Loucy (cell line): ENCODE results near the gene AHNAK.

Source experiments
- H2AFZ ChIP-seq: fragments of 200-600 bp; sonication (generic); 2 replicates; pipeline ENCODE4 v1.6.0; 2016; ENCODE audit warnings: antibody characterized with exemption, mild to moderate bottlenecking, low read length, moderate library complexity
- H3F3A ChIP-seq: fragments of 200-600 bp; 2 replicates; pipeline ENCODE4 v1.6.0; 2016; ENCODE audit warnings: antibody characterized with exemption, low read depth, mild to moderate bottlenecking
- H3K27me3 ChIP-seq: fragments of 200-600 bp; sonication (generic); 2 replicates; pipeline ENCODE4 v1.6.1; 2014; ENCODE audit warnings: low read length, mild to moderate bottlenecking; ENCODE audit not compliant: insufficient read depth, poor library complexity, severe bottlenecking
- H3K36me3 ChIP-seq: fragments of 200-600 bp; sonication (generic); 2 replicates; pipeline ENCODE4 v1.6.1; 2016; ENCODE audit warnings: low read length; ENCODE audit not compliant: insufficient read depth
- H3K4me1 ChIP-seq: fragments of 200-600 bp; sonication (generic); 2 replicates; pipeline ENCODE4 v1.5.1; 2014; ENCODE audit warnings: low read length, mild to moderate bottlenecking; ENCODE audit not compliant: insufficient read depth, poor library complexity, severe bottlenecking
- H3K4me2 ChIP-seq: fragments of 200-600 bp; sonication (generic); 2 replicates; pipeline ENCODE4 v1.6.0; 2014; ENCODE audit warnings: antibody characterized with exemption, low read length, low read depth, mild to moderate bottlenecking; ENCODE audit not compliant: poor library complexity, severe bottlenecking
- H3K4me3 ChIP-seq: fragments of 200-600 bp; sonication (generic); 2 replicates; pipeline ENCODE4 v1.5.1; 2014; ENCODE audit warnings: low read length, mild to moderate bottlenecking, mixed read lengths; ENCODE audit not compliant: poor library complexity, severe bottlenecking
- H3K79me2 ChIP-seq: fragments of 200-600 bp; sonication (generic); 2 replicates; pipeline ENCODE4 v1.6.1; 2014; ENCODE audit warnings: low read length; ENCODE audit not compliant: insufficient read depth
- H3K9ac ChIP-seq: fragments of 200-600 bp; sonication (generic); 2 replicates; pipeline ENCODE4 v1.6.0; 2014; ENCODE audit warnings: mild to moderate bottlenecking, low read depth, low read length, moderate library complexity; ENCODE audit not compliant: poor library complexity, severe bottlenecking
- H3K9me2 ChIP-seq: fragments of 200-600 bp; sonication (generic); replicated peaks from 2 replicates; pipeline ENCODE4 v1.6.1; 2016; ENCODE audit warnings: low read depth, low read length, mixed read lengths
- H3K9me3 ChIP-seq: fragments of 200-600 bp; sonication (generic); 2 replicates; pipeline ENCODE4 v1.6.1; 2014; ENCODE audit warnings: mild to moderate bottlenecking, antibody characterized with exemption, low read length, low read depth; ENCODE audit not compliant: insufficient read depth
- H4K20me1 ChIP-seq: fragments of 200-600 bp; sonication (generic); 2 replicates; pipeline ENCODE4 v1.6.0; 2014; ENCODE audit warnings: antibody characterized with exemption, low read length, mild to moderate bottlenecking; ENCODE audit not compliant: insufficient read depth, poor library complexity, severe bottlenecking
- CTCF ChIP-seq: fragments of 200-600 bp; sonication (generic); conservative IDR thresholded peaks from 2 replicates; pipeline ENCODE4 v1.5.1; 2014; ENCODE audit warnings: mild to moderate bottlenecking, antibody characterized with exemption, low read length
- EZH2phosphoT487 ChIP-seq: fragments of 200-600 bp; IDR thresholded peaks from 2 replicates; pipeline ENCODE4 v1.6.1; 2018; ENCODE audit warnings: antibody characterized with exemption, mild to moderate bottlenecking, moderate library complexity, borderline replicate concordance

Gene AHNAK

GRCh38 chr11:62468577-62468976 lies 78.0 kb downstream of the AHNAK start:
- Histone ChIP-seq H3K4me3 (no peak overlapping the region), H4K20me1 (no peaks in the 10 kb centered on the region)

GRCh38 chr11:62466444-62466843 lies 80.2 kb downstream of the AHNAK start:
- TF ChIP-seq EZH2phosphoT487 (no peak), CTCF (no peak)

More at GRCh38 chr11:62468577-62468976, 78.0 kb downstream of the AHNAK start:
- TF ChIP-seq CTCF (no peak), EZH2phosphoT487 (no peak)
- H2AFZ ChIP-seq, result no peak overlapping the region
- no peaks in the 10 kb centered on the region for H3K9me2 ChIP-seq
- H3K9me3 ChIP-seq, result no peaks in the 10 kb centered on the region
- no peaks in the 10 kb centered on the region for H3F3A ChIP-seq
- H3K36me3 ChIP-seq, result no peaks in the 10 kb centered on the region
- no peaks in the 10 kb centered on the region for H3K27me3 ChIP-seq
- H3K4me2 ChIP-seq, result no peak overlapping the region
- no peaks in the 10 kb centered on the region for H3K79me2 ChIP-seq
- no peak overlapping the region for H3K9ac ChIP-seq
- H3K4me1 ChIP-seq, result peaks cover 4% of the 10 kb centered on the region

DNA sequence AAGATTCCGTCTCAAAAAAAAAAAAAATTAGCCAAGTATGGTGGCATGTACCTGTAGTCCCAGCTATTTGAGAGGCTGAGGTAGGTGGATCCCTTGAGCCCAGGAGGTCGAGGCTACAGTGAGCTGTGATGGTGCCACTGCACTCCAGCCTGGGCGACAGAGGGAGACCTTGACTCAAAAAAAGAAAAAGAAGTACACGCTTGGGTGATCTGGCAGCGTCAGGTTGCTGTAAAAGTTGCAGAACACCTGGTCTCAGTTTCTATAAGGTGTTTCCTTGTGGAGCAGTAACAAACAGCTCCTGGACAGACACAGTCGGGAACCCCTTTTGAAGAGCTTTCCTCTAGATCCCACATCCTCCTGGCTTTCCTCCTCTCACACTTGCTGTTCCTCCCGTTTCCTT lies 82.0 kb downstream of the AHNAK start:
- TF ChIP-seq CTCF, result no peak
- TF ChIP-seq EZH2phosphoT487, result no peak
- Histone ChIP-seq H4K20me1 (no peaks in the 10 kb centered on the region), H3K36me3 (no peaks in the 10 kb centered on the region), H3K79me2 (no peaks in the 10 kb centered on the region), H3K27me3 (no peaks in the 10 kb centered on the region), H3K4me2 (no peak overlapping the region), H2AFZ (no peak overlapping the region), H3K9me3 (no peaks in the 10 kb centered on the region), H3F3A (no peaks in the 10 kb centered on the region), H3K4me1 (peaks cover 3% of the 10 kb centered on the region), H3K9me2 (no peaks in the 10 kb centered on the region), H3K9ac (no peak overlapping the region), H3K4me3 (no peak overlapping the region)

More at GRCh38 chr11:62466444-62466843, 80.2 kb downstream of the AHNAK start:
- Histone ChIP-seq H3K9me3 (no peaks in the 10 kb centered on the region), H2AFZ (no peak overlapping the region), H3K9ac (no peak overlapping the region), H3K4me3 (no peak overlapping the region), H3F3A (no peaks in the 10 kb centered on the region), H4K20me1 (no peaks in the 10 kb centered on the region), H3K27me3 (no peaks in the 10 kb centered on the region), H3K4me1 (peaks cover 3% of the 10 kb centered on the region), H3K79me2 (no peaks in the 10 kb centered on the region), H3K9me2 (no peaks in the 10 kb centered on the region), H3K36me3 (no peaks in the 10 kb centered on the region), H3K4me2 (no peak overlapping the region)
